GM12878 (cell line): ENCODE measurements around the gene CCDC184. TPM values are rescaled to one million over a fixed set of nuclear protein-coding genes. Genes with fewer than 3 reads are reported as not detected.
A peak's percentile ranks its signal among the peaks of the same experiment; 100 is the strongest.

Experiments
- ATAC-seq: fragments of 200-7000 bp; cut with Tn5 transposase; 3 replicates; pipeline ENCODE4 v1.9.1; 2020; ENCODE audit warnings: mild to moderate bottlenecking, moderate library complexity
- BruUV-seq: library from RNA; stranded (reverse); fragments of 400-500 nt; replicated peaks from 2 replicates; lab custom pipeline; 2021; lab: Mats Ljungman, UMichigan
- CTCF ChIA-PET: fragments of 300-600 bp; sonication (Branson Sonifier 250); formaldehyde crosslinking; extraction: SDS; loops from one replicate; lab custom pipeline; 2021; ENCODE audit warnings: inconsistent platforms; lab: Yijun Ruan, JAX
- POLR2A ChIA-PET: fragments of 350-600 bp; formaldehyde crosslinking; extraction: SDS; loops from one replicate; lab custom pipeline; 2021; ENCODE audit warnings: inconsistent platforms; lab: Charles Lee
- RAD21 ChIA-PET: fragments of 300-600 bp; sonication (Branson Sonifier 250); formaldehyde crosslinking; loops from one replicate; lab custom pipeline; 2023; ENCODE audit warnings: antibody characterized with exemption; ENCODE audit not compliant: unreplicated experiment; lab: Charles Lee
- SMC1A ChIA-PET: fragments of 300-600 bp; sonication (Branson Sonifier 250); formaldehyde crosslinking; loops from one replicate; lab custom pipeline; 2023; ENCODE audit not compliant: unreplicated experiment, uncharacterized antibody; lab: Charles Lee
- DNase-seq: peaks from one replicate; pipeline ENCODE4 v3.0.0-alpha.2; 2011; ENCODE audit warnings: low read depth, low spot score
- FAIRE-seq: peaks from 3 replicates; lab custom pipeline; 2011; peaks lifted over from hg19 to GRCh38; lab: Jason Lieb, UNC
- H2AFZ ChIP-seq: 2 replicates; pipeline ENCODE4 v1.6.0; 2011; ENCODE audit warnings: low read depth, low read length, control low read depth; ENCODE audit not compliant: control insufficient read depth
- H3K27ac ChIP-seq: 2 replicates; pipeline ENCODE4 v1.5.1; 2011; ENCODE audit warnings: control low read depth; ENCODE audit not compliant: control insufficient read depth, insufficient read depth
- H3K27me3 ChIP-seq, 2 experiments: replicated peaks in 1 of 2; 2 replicates each; pipeline versions ENCODE4 v1.6.0 to v1.6.1; 2011; ENCODE audit warnings: low read length in 1 of 2; ENCODE audit not compliant: control insufficient read depth in 2 of 2, insufficient read depth in 2 of 2
- H3K36me3 ChIP-seq, 2 experiments: 2 replicates each; pipeline ENCODE4 v1.5.1; 2011; ENCODE audit warnings: low read length in 1 of 2; ENCODE audit not compliant: control insufficient read depth in 2 of 2, insufficient read depth in 2 of 2
- H3K4me1 ChIP-seq: 2 replicates; pipeline ENCODE4 v1.6.1; 2011; ENCODE audit warnings: mild to moderate bottlenecking, low read length, moderate library complexity, mixed read lengths; ENCODE audit not compliant: control insufficient read depth, insufficient read depth
- H3K4me2 ChIP-seq: 2 replicates; pipeline ENCODE4 v1.6.0; 2011; ENCODE audit warnings: control low read depth; ENCODE audit not compliant: control insufficient read depth, insufficient read depth
- H3K4me3 ChIP-seq: fragments of 200-600 bp; sonication (generic); 2 replicates; pipeline ENCODE4 v1.5.1; 2016
- H3K79me2 ChIP-seq: 2 replicates; pipeline ENCODE4 v1.6.0; 2011; ENCODE audit warnings: low read length; ENCODE audit not compliant: control insufficient read depth, insufficient read depth
- H3K9ac ChIP-seq: 2 replicates; pipeline ENCODE4 v1.8.0; 2011; ENCODE audit warnings: low read length, control low read depth, mixed read lengths; ENCODE audit not compliant: control insufficient read depth, insufficient read depth
- H3K9me3 ChIP-seq: replicated peaks from 3 replicates; pipeline ENCODE4 v1.5.1; 2011; ENCODE audit warnings: mild to moderate bottlenecking, low read length; ENCODE audit not compliant: control insufficient read depth, insufficient read depth
- H4K20me1 ChIP-seq: 2 replicates; pipeline ENCODE4 v1.6.0; 2011; ENCODE audit not compliant: control insufficient read depth, insufficient read depth
- ESRRA ChIP-seq: IDR thresholded peaks from 2 replicates; pipeline ENCODE4 v1.6.1; 2012; ENCODE audit warnings: mild to moderate bottlenecking, low read length, improper control_type of control experiment
- FOS ChIP-seq: IDR thresholded peaks from 3 replicates; pipeline ENCODE4 v1.6.1; 2011; ENCODE audit warnings: borderline replicate concordance; ENCODE audit not compliant: insufficient read length; ENCODE audit errors: extremely low read depth
- LARP7 ChIP-seq: fragments of 450-650 bp; IDR thresholded peaks from 2 replicates; pipeline ENCODE4 v1.6.1; 2017; ENCODE audit warnings: mild to moderate bottlenecking
- MTA3 ChIP-seq: IDR thresholded peaks from 2 replicates; pipeline ENCODE4 v1.6.1; 2012; ENCODE audit warnings: low read length, inconsistent platforms, borderline replicate concordance
- MYB ChIP-seq: fragments of 150-350 bp; IDR thresholded peaks from 2 replicates; pipeline ENCODE4 v1.6.1; 2014; ENCODE audit warnings: mild to moderate bottlenecking, low read depth, low read length, borderline replicate concordance
- SIN3A ChIP-seq: IDR thresholded peaks from 2 replicates; pipeline ENCODE4 v1.6.1; 2012; ENCODE audit warnings: low read depth, low read length, improper control_type of control experiment
- WGBS: methylation state at CpG from one replicate; pipeline ENCODE4 v1.1.6; 2016; ENCODE audit warnings: low lambda C conversion rate; ENCODE audit not compliant: insufficient replicate concordance, insufficient coverage; ENCODE audit errors: missing lambda C conversion rate; 5-methylcytosine and 5-hydroxymethylcytosine counted together
- in situ Hi-C: fragments of 300-500 bp; cut with MboI; formaldehyde crosslinking; loops from 9 replicates; pipeline ENCODE4 v1.14.3; 2018; ENCODE audit warnings: mixed read lengths
- intact Hi-C: fragments of 100-400 bp; cut with micrococcal nuclease; formaldehyde crosslinking; loops from one replicate; pipeline ENCODE4 v1.14.2; 2022; ENCODE audit not compliant: unreplicated experiment
- polyA plus RNA-seq, 11 experiments: library from polyadenylated mRNA; depleted of rRNA in 4 of 11; unstranded in 6 of 11; stranded (reverse) in 5 of 11; fragments of >200 nt; fragmentation: Nextera tagmentation in 4 of 11; fragmentation: Illumina TruSeq in 1 of 11; extraction: Ambion mirVana in 4 of 11; extraction: Trizol in 1 of 11; gene quantifications; 1 replicate in 1 of 11; 2 replicates in 10 of 11; pipeline versions ENCODE4 v1.2.1 to v1.2.3, GENCODE V29; 2011 to 2016; ENCODE audit warnings: inconsistent platforms in 2 of 11, missing spikeins in 2 of 11, low read depth in 1 of 11
- total RNA-seq, 4 experiments: library from RNA; depleted of rRNA in 3 of 4; stranded (reverse); fragments of >200 nt in 3 of 4; fragmentation: Illumina TruSeq in 1 of 4; extraction: Trizol in 1 of 4; gene quantifications; 2 replicates each; pipeline versions ENCODE4 v1.2.1 to v1.2.3, GENCODE V29; 2013 to 2021
- TF ChIP-seq, protein P1 (sequence below): fragments of 450-650 bp; IDR thresholded peaks from 2 replicates; pipeline ENCODE4 v1.6.1; 2017; ENCODE audit warnings: mild to moderate bottlenecking, moderate library complexity
- TF ChIP-seq, protein P2 (sequence below): IDR thresholded peaks from 2 replicates; pipeline ENCODE4 v1.6.1; 2012; ENCODE audit warnings: low read depth, low read length, improper control_type of control experiment
- TF ChIP-seq, protein P3 (sequence below): IDR thresholded peaks from 2 replicates; pipeline ENCODE4 v1.6.1; 2012; ENCODE audit warnings: mild to moderate bottlenecking, low read depth, low read length
- TF ChIP-seq, protein P4 (sequence below): fragments of 450-650 bp; IDR thresholded peaks from 2 replicates; pipeline ENCODE4 v1.6.1; 2017; ENCODE audit warnings: mild to moderate bottlenecking, moderate library complexity

Gene CCDC184
- total and polyA plus RNA-seq, 10 of the 15 experiments (the other 5 are each of a cell fraction or from before 2014, with no cell fraction given), result not detected

DNA sequence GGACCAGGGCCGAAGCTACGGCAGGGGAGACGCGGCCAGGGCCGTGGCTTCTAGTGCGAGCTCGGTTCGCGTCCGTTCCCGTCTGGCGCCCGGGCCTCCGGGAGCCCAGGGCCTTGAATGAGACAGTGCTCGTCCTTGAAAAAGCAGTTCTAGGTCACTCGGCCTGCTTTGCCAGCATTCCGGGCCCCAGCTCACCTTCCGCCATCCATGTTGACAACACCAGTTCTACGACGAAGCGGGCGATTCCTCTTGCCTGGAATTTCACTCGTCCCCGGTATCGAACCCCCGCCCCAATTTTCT is 15.2 kb downstream of the CCDC184 start:
- in situ Hi-C loops (no loop called here), intact Hi-C loops (loop anchor here (10.0 kb wide), 1 partner anchor 156 kb away; the partner anchor contains the start of gene ZNF641)
- Histone ChIP-seq H3K4me2 (peak overlapping the region; percentile 91), H3K36me3 (no peaks in the 10 kb centered on the region), H3K9me3 (peaks cover 1% of the 10 kb centered on the region; the same call in 1 of the 3 replicates), H3K27ac (peak overlapping the region; percentile 99), H3K4me1 (0 out of 2 replicates have a peak, but pooled peaks cover 3% of the 10 kb centered on the region), H3K27me3 (no peaks in the 10 kb centered on the region), H4K20me1 (no peaks in the 10 kb centered on the region), H3K9ac (peak overlapping the region; percentile 100), H3K79me2 (peaks cover 13% of the 10 kb centered on the region), H3K4me3 (peak overlapping the region; percentile 86), H2AFZ (peak overlapping the region; percentile 100)
- ChIA-PET SMC1A (interaction anchor here (0.6 to 2.1 kb wide), 5 partner anchors 10 to 552 kb away, joined by 3 to 6 read pairs (median 3); no protein-coding TSS in a partner anchor), RAD21 (interaction anchor here (1.4 to 2.0 kb wide), 4 partner anchors 9 to 419 kb away, joined by 4 to 10 read pairs (median 6); partner anchors contain the start of genes SENP1 and VDR), POLR2A (interaction anchor here (0.5 to 1.7 kb wide), 4 partner anchors 42 to 1925 kb away, joined by 3 to 8 read pairs (median 4); partner anchors contain the start of genes ASB8 and SENP1), CTCF (interaction anchor here (1.0 to 3.4 kb wide), 11 partner anchors 9 to 420 kb away, joined by 3 to 28 read pairs (median 6); partner anchors contain the start of gene ASB8)
- WGBS, result 19% methylated on average over 26 of the region's 26 CpGs
- TSS peak; percentile 88 for BruUV-seq
- ATAC-seq, result peak; percentile 52
- FAIRE-seq, result no peak
- no peak for DNase-seq
- TF ChIP-seq MTA3 (no peak), MYB (no peak), SIN3A (no peak), FOS (no peak), ESRRA (peak; percentile 87; the same call in 1 of the 2 replicates), LARP7 (peak; percentile 55; the same call in 1 of the 2 replicates)
- TF ChIP-seq, protein P1, sequence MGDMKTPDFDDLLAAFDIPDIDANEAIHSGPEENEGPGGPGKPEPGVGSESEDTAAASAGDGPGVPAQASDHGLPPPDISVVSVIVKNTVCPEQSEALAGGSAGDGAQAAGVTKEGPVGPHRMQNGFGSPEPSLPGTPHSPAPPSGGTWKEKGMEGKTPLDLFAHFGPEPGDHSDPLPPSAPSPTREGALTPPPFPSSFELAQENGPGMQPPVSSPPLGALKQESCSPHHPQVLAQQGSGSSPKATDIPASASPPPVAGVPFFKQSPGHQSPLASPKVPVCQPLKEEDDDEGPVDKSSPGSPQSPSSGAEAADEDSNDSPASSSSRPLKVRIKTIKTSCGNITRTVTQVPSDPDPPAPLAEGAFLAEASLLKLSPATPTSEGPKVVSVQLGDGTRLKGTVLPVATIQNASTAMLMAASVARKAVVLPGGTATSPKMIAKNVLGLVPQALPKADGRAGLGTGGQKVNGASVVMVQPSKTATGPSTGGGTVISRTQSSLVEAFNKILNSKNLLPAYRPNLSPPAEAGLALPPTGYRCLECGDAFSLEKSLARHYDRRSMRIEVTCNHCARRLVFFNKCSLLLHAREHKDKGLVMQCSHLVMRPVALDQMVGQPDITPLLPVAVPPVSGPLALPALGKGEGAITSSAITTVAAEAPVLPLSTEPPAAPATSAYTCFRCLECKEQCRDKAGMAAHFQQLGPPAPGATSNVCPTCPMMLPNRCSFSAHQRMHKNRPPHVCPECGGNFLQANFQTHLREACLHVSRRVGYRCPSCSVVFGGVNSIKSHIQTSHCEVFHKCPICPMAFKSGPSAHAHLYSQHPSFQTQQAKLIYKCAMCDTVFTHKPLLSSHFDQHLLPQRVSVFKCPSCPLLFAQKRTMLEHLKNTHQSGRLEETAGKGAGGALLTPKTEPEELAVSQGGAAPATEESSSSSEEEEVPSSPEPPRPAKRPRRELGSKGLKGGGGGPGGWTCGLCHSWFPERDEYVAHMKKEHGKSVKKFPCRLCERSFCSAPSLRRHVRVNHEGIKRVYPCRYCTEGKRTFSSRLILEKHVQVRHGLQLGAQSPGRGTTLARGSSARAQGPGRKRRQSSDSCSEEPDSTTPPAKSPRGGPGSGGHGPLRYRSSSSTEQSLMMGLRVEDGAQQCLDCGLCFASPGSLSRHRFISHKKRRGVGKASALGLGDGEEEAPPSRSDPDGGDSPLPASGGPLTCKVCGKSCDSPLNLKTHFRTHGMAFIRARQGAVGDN, result 0 out of 2 replicates have a peak, but pooled peaks have one; percentile 6
- TF ChIP-seq, protein P2, sequence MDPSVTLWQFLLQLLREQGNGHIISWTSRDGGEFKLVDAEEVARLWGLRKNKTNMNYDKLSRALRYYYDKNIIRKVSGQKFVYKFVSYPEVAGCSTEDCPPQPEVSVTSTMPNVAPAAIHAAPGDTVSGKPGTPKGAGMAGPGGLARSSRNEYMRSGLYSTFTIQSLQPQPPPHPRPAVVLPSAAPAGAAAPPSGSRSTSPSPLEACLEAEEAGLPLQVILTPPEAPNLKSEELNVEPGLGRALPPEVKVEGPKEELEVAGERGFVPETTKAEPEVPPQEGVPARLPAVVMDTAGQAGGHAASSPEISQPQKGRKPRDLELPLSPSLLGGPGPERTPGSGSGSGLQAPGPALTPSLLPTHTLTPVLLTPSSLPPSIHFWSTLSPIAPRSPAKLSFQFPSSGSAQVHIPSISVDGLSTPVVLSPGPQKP, result no peak
- TF ChIP-seq, protein P3, sequence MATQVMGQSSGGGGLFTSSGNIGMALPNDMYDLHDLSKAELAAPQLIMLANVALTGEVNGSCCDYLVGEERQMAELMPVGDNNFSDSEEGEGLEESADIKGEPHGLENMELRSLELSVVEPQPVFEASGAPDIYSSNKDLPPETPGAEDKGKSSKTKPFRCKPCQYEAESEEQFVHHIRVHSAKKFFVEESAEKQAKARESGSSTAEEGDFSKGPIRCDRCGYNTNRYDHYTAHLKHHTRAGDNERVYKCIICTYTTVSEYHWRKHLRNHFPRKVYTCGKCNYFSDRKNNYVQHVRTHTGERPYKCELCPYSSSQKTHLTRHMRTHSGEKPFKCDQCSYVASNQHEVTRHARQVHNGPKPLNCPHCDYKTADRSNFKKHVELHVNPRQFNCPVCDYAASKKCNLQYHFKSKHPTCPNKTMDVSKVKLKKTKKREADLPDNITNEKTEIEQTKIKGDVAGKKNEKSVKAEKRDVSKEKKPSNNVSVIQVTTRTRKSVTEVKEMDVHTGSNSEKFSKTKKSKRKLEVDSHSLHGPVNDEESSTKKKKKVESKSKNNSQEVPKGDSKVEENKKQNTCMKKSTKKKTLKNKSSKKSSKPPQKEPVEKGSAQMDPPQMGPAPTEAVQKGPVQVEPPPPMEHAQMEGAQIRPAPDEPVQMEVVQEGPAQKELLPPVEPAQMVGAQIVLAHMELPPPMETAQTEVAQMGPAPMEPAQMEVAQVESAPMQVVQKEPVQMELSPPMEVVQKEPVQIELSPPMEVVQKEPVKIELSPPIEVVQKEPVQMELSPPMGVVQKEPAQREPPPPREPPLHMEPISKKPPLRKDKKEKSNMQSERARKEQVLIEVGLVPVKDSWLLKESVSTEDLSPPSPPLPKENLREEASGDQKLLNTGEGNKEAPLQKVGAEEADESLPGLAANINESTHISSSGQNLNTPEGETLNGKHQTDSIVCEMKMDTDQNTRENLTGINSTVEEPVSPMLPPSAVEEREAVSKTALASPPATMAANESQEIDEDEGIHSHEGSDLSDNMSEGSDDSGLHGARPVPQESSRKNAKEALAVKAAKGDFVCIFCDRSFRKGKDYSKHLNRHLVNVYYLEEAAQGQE, result no peak
- TF ChIP-seq, protein P4, sequence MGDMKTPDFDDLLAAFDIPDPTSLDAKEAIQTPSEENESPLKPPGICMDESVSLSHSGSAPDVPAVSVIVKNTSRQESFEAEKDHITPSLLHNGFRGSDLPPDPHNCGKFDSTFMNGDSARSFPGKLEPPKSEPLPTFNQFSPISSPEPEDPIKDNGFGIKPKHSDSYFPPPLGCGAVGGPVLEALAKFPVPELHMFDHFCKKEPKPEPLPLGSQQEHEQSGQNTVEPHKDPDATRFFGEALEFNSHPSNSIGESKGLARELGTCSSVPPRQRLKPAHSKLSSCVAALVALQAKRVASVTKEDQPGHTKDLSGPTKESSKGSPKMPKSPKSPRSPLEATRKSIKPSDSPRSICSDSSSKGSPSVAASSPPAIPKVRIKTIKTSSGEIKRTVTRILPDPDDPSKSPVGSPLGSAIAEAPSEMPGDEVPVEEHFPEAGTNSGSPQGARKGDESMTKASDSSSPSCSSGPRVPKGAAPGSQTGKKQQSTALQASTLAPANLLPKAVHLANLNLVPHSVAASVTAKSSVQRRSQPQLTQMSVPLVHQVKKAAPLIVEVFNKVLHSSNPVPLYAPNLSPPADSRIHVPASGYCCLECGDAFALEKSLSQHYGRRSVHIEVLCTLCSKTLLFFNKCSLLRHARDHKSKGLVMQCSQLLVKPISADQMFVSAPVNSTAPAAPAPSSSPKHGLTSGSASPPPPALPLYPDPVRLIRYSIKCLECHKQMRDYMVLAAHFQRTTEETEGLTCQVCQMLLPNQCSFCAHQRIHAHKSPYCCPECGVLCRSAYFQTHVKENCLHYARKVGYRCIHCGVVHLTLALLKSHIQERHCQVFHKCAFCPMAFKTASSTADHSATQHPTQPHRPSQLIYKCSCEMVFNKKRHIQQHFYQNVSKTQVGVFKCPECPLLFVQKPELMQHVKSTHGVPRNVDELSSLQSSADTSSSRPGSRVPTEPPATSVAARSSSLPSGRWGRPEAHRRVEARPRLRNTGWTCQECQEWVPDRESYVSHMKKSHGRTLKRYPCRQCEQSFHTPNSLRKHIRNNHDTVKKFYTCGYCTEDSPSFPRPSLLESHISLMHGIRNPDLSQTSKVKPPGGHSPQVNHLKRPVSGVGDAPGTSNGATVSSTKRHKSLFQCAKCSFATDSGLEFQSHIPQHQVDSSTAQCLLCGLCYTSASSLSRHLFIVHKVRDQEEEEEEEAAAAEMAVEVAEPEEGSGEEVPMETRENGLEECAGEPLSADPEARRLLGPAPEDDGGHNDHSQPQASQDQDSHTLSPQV, result no peak
